Memory B cell (primary cell): Measurements from ENCODE around the gene RAPGEF2.
A peak's percentile ranks its signal among the peaks of the same experiment; 100 is the strongest.
"Not testable (repeated sequence)": the region's sequence is repeated elsewhere in the genome, so short reads cannot be mapped to it uniquely, and the experiment has no call there.

Experiments used
- ATAC-seq: fragments of 150-1000 bp; cut with Tn5 transposase; 2 replicates; pipeline ENCODE4 v1.10.0; 2021; ENCODE audit warnings: low read depth, mild to moderate bottlenecking, moderate library complexity
- DNase-seq, 2 donors: peaks; one replicate each; pipeline ENCODE4 v3.0.0; 2022; ENCODE audit warnings: low spot score in 2 of 2
- H3K27ac Mint-ChIP-seq: one replicate; pipeline ENCODE4 v1.8.0; 2022; ENCODE audit warnings: mild to moderate bottlenecking, moderate library complexity, mixed read lengths
- H3K27me3 Mint-ChIP-seq: one replicate; pipeline ENCODE4 v1.8.0; 2022; ENCODE audit warnings: mixed read lengths
- H3K36me3 Mint-ChIP-seq: one replicate; pipeline ENCODE4 v1.8.0; 2022; ENCODE audit warnings: mild to moderate bottlenecking, mixed read lengths
- H3K4me1 Mint-ChIP-seq: one replicate; pipeline ENCODE4 v1.8.0; 2022; ENCODE audit warnings: mixed read lengths
- H3K4me3 Mint-ChIP-seq: one replicate; pipeline ENCODE4 v1.8.0; 2022; ENCODE audit warnings: mild to moderate bottlenecking, moderate library complexity, mixed read lengths
- H3K9me3 Mint-ChIP-seq: one replicate; pipeline ENCODE4 v1.8.0; 2022; ENCODE audit warnings: mixed read lengths

The RAPGEF2 gene

DNA sequence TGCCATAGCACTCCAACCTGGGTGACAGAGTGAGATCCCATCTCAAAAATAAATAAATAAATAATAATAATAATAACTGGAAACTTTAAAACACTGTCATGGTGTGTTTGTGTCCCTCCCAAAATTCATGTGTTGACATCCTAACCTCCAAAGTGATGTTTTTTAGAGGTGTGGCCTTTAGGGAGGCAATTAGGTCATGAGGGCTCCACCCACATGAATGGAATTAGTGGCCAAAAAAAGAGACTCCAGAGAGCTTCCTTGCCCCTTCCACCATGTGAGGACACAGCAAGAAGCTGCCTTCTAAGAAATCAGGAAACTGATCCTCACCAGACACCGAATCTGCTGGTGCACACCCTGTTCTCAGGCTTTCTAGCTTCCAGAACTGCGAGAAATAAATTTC, 23.8 kb upstream of the RAPGEF2 start:
- H3K36me3 Mint-ChIP-seq = no peaks in the 10 kb centered on the region
- no peak for DNase-seq
- no peak overlapping the region for H3K27ac Mint-ChIP-seq

GRCh38 chr4:159086606-159087005, 16.3 kb upstream of the RAPGEF2 start:
- Mint-ChIP-seq H3K27me3 (peaks cover 2% of the 10 kb centered on the region), H3K9me3 (no peaks in the 10 kb centered on the region), H3K4me1 (no peaks in the 10 kb centered on the region), H3K4me3 (no peak overlapping the region), H3K36me3 (no peaks in the 10 kb centered on the region), H3K27ac (no peak overlapping the region)
- DNase-seq (no peak), ATAC-seq (no peak)

More for the DNA sequence above, 23.8 kb upstream of the RAPGEF2 start:
- Mint-ChIP-seq H3K9me3 (no peaks in the 10 kb centered on the region), H3K27me3 (no peaks in the 10 kb centered on the region), H3K4me1 (peaks cover 5% of the 10 kb centered on the region), H3K4me3 (no peak overlapping the region)
- no peak for ATAC-seq

- H3K4me1 Mint-ChIP-seq = no peaks in the 10 kb centered on the region
- H3K4me3 Mint-ChIP-seq = no peak overlapping the region
- DNase-seq (no peak), ATAC-seq (no peak)
- peaks cover 1% of the 10 kb centered on the region for H3K27me3 Mint-ChIP-seq
- no peaks in the 10 kb centered on the region for H3K36me3 Mint-ChIP-seq
- H3K27ac Mint-ChIP-seq = no peak overlapping the region
- H3K9me3 Mint-ChIP-seq = no peaks in the 10 kb centered on the region
Measured at GRCh38 chr4:159090255-159090654, 12.6 kb upstream of the RAPGEF2 start.

DNA sequence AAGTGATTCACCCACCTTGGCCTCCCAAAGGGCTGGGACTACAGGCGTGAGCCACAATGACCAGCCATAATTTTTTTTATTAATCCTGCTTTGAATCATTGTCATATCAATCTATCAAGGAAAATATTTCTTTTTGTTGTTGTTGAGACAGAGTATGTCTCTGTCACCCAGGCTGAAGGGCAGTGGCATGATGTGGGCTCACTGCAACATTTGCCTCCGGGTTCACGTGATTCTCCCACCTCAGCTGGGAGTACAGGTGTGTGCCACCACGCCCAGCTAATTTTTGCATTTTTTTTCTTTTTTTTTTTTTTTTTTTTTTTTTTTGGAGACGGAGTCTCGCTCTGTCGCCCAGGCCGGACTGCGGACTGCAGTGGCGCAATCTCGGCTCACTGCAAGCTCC, 8.7 kb upstream of the RAPGEF2 start:
- ATAC-seq, H3K36me3 Mint-ChIP-seq, H3K9me3 Mint-ChIP-seq, H3K27ac Mint-ChIP-seq, H3K4me1 Mint-ChIP-seq, H3K27me3 Mint-ChIP-seq, DNase-seq, H3K4me3 Mint-ChIP-seq: not testable (repeated sequence)

DNA sequence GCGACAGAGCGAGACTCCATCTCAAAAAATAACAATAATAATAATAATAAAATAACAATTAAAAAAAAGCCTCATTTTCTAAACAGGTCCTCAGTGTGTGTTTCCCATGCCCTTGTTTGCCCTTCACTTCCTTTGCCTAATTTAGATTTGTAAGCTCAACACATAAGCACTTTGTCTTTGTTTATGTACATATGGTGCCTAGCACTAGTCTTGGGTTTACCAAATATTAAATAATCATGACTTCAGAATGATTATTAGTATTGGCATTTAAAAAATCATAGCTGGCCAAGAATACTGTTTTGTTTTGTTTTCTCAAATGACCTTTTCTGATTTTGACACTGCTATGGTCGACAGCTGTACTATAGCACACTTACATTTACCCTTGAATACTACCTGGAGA, 6.4 kb upstream of the RAPGEF2 start:
- Mint-ChIP-seq H3K27me3 (peaks cover 5% of the 10 kb centered on the region), H3K36me3 (no peaks in the 10 kb centered on the region), H3K4me1 (peaks cover 4% of the 10 kb centered on the region), H3K27ac (no peak overlapping the region), H3K4me3 (no peak overlapping the region), H3K9me3 (no peaks in the 10 kb centered on the region)
- DNase-seq = no peak
- ATAC-seq = no peak

DNA sequence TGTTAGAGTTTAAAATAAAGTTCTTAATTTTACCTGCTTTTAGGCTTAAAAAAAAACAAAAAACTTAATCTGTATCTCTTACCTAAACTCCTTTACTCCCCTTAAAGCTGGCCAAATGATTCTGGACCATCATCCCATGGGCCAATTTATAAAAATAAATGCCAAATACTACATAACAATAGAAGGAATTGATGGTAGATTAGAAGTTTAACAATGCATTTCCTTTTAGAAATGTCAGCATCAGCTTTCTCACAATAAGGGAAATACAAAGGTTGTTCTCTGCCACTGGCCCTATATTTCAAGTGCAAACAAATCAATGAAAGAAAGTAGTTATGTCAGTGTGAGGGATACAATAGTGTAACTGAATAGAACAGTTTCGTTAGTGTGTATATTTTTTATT, 5.7 kb upstream of the RAPGEF2 start:
- no peaks in the 10 kb centered on the region for H3K36me3 Mint-ChIP-seq
- no peak overlapping the region for H3K27ac Mint-ChIP-seq
- no peaks in the 10 kb centered on the region for H3K9me3 Mint-ChIP-seq
- ATAC-seq (no peak), DNase-seq (no peak)
- no peak overlapping the region for H3K4me3 Mint-ChIP-seq
- peaks cover 8% of the 10 kb centered on the region for H3K4me1 Mint-ChIP-seq
- peaks cover 5% of the 10 kb centered on the region for H3K27me3 Mint-ChIP-seq

DNA sequence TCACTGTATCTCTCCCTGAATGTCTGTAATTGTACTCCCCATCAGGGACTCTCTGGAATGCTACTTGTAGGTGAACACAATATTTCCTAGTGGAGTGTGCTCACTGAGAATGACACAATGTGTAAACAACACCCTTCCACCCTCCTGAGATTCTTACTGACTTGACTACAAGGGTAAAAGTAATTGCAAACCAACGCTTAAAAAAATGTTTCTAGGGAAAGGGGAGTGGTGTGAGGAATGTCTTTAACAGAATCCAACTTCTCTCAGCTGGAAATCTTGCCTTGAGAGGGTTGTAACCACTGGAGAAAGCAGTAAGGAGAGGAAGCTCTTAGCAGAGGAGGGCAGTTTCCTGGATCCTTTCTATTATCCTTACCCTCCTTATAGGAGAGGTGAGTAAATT, 5.1 kb upstream of the RAPGEF2 start:
- peak overlapping the region; percentile 68 for H3K27ac Mint-ChIP-seq
- no peaks in the 10 kb centered on the region for H3K9me3 Mint-ChIP-seq
- H3K27me3 Mint-ChIP-seq = peaks cover 5% of the 10 kb centered on the region
- H3K4me1 Mint-ChIP-seq = peaks cover 10% of the 10 kb centered on the region
- no peak overlapping the region for H3K4me3 Mint-ChIP-seq
- DNase-seq (no peak), ATAC-seq (no peak)
- H3K36me3 Mint-ChIP-seq = no peaks in the 10 kb centered on the region

- Mint-ChIP-seq H3K27me3 (peaks cover 5% of the 10 kb centered on the region), H3K4me1 (peaks cover 10% of the 10 kb centered on the region), H3K27ac (no peak overlapping the region), H3K9me3 (no peaks in the 10 kb centered on the region), H3K36me3 (no peaks in the 10 kb centered on the region), H3K4me3 (no peak overlapping the region)
- ATAC-seq (no peak), DNase-seq (no peak)
Measured at GRCh38 chr4:159098482-159099127, 4.3 kb upstream of the RAPGEF2 start.

DNA sequence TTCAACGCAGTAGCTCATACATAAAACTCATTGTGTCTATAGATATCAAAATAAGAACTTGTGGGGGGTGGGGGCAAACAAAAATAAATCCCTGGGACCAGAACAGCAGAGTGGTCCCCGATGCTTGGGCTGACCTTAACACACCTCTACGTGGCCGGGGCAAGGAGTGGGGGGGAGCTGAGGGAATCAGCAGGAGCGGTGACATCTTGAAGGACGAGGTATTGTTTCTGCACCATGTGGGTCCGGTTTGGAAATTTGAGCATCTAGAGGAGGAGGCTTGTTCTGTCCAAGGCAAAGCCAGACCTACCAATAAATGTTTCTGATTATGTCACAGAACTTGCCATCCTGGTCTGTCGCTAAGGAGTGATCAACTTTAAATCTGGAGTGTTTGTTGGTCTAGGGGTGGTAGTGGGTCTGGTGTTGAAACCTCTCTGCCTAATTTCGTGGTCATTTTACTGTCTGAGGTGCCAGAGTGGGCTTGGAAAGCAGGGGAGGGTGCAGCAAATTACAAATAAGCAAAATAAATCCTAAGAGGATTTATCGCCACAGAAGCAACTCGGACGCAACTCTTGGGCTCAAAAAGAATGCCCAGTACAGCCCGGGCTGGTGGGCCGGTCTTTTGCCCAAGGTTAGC, 774 bp upstream of the RAPGEF2 start:
- Mint-ChIP-seq H3K4me1 (peaks cover 32% of the 10 kb centered on the region), H3K27ac (peak overlapping the region; percentile 86), H3K27me3 (peaks cover 3% of the 10 kb centered on the region), H3K9me3 (no peaks in the 10 kb centered on the region), H3K36me3 (no peaks in the 10 kb centered on the region), H3K4me3 (peak overlapping the region; percentile 83)
- DNase-seq = no peak
- no peak for ATAC-seq

- peak; percentile 12 for ATAC-seq
Measured at GRCh38 chr4:159103384-159103990, 608 bp downstream of the RAPGEF2 start.

GRCh38 chr4:159104694-159105414, 2.0 kb downstream of the RAPGEF2 start:
- Mint-ChIP-seq H3K27me3 (no peaks in the 10 kb centered on the region), H3K9me3 (no peaks in the 10 kb centered on the region), H3K4me3 (peak overlapping the region; percentile 92), H3K4me1 (peaks cover 36% of the 10 kb centered on the region), H3K36me3 (peaks cover 2% of the 10 kb centered on the region), H3K27ac (peak overlapping the region; percentile 97)
- ATAC-seq (no peak), DNase-seq (no peak)

More at GRCh38 chr4:159103384-159103990, 608 bp downstream of the RAPGEF2 start:
- peak overlapping the region; percentile 76 for H3K4me3 Mint-ChIP-seq
- H3K36me3 Mint-ChIP-seq = no peaks in the 10 kb centered on the region
- DNase-seq = peak in 1 of 2 donors; percentile 39
- no peaks in the 10 kb centered on the region for H3K9me3 Mint-ChIP-seq
- H3K4me1 Mint-ChIP-seq = peaks cover 32% of the 10 kb centered on the region
- no peaks in the 10 kb centered on the region for H3K27me3 Mint-ChIP-seq
- H3K27ac Mint-ChIP-seq = peak overlapping the region; percentile 86

- H3K27ac Mint-ChIP-seq = peak overlapping the region; percentile 51
- no peaks in the 10 kb centered on the region for H3K27me3 Mint-ChIP-seq
- peaks cover 36% of the 10 kb centered on the region for H3K4me1 Mint-ChIP-seq
Measured at GRCh38 chr4:159105761-159106243, 2.9 kb downstream of the RAPGEF2 start.

DNA sequence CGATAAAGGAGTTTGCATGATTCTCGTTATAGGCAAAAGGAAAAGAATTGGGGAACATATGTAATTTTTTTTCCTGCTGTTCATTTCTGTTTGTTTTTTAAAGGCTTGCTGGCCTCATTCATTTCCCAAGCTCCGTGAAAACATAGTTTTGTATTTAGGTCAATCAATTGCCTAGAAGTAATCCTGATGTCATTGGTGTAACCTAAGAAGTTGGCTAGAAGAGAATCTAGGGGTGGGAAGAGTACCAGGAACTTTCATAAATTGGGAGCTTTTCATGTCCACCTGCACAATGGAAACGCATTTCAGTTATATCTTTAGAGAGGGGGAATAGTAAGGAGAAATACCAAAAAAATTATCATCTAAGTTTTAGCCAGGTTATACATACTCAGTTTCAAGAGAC, 3.8 kb downstream of the RAPGEF2 start:
- no peak for ATAC-seq
- Mint-ChIP-seq H3K27me3 (no peaks in the 10 kb centered on the region), H3K36me3 (peaks cover 2% of the 10 kb centered on the region), H3K4me3 (no peak overlapping the region), H3K4me1 (peaks cover 35% of the 10 kb centered on the region), H3K9me3 (no peaks in the 10 kb centered on the region), H3K27ac (no peak overlapping the region)
- no peak for DNase-seq

More at GRCh38 chr4:159105761-159106243, 2.9 kb downstream of the RAPGEF2 start:
- ATAC-seq (peak; percentile 13), DNase-seq (peak in 1 of 2 donors; percentile 12)
- H3K36me3 Mint-ChIP-seq = peaks cover 2% of the 10 kb centered on the region
- H3K4me3 Mint-ChIP-seq = peak overlapping the region; percentile 92
- H3K9me3 Mint-ChIP-seq = no peaks in the 10 kb centered on the region
